ENCODE data around the gene ENTPD3.

DNA sequence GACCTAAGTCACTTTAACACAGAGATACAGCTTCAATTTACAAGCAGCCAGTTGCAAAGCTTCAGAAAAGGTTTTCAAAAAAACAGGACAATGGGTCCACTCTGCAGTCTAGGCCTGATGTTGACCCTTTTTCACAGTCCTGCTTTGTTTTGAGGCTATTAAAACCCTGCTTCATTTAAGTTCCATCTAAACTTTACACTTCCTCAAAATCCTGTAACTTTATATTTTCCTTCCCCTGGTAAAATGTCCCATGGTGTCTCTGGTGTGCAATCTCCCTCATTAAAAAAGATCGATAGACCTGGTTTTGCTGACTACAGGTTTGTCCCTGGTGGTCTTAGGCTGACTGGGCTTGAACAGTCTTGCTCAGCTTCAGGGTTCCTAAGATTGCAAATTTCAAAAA is 65.1 kb downstream of the ENTPD3 start:
- no peak for TF ChIP-seq POLR2A (IDR thresholded peaks at IDR 0.05; ENCODE audit: low read length)
- no peak for TF ChIP-seq GATA1 (IDR thresholded peaks at IDR 0.05; ENCODE audit: low read depth, low read length)
